K562 (cell line): ENCODE measurements around the gene TTC9B. TPM values are rescaled to one million over a fixed set of nuclear protein-coding genes. Genes with fewer than 3 reads are reported as not detected.

Source experiments
- ATAC-seq: fragments of 200-7000 bp; cut with Tn5 transposase; 3 replicates; pipeline ENCODE4 v1.9.1; 2020; ENCODE audit warnings: moderate library complexity
- BruUV-seq: library from RNA; stranded (reverse); fragments of 400-500 nt; replicated peaks from 2 replicates; lab custom pipeline; 2021; lab: Mats Ljungman, UMichigan
- CTCF ChIA-PET: fragments of 300-600 bp; formaldehyde crosslinking; extraction: SDS; loops from one replicate; lab custom pipeline; 2021; ENCODE audit warnings: low intra/inter-chr PET ratio; lab: Yijun Ruan, JAX
- POLR2A ChIA-PET: fragments of 300-600, 350-650 bp; sonication (Branson Sonifier 250); formaldehyde crosslinking; extraction: SDS; loops from one replicate; lab custom pipeline; 2021; ENCODE audit warnings: antibody characterized with exemption, inconsistent platforms; lab: Yijun Ruan, JAX
- DNase-seq, 4 experiments: peaks; one replicate each; pipeline versions ENCODE4 v3.0.0 to v3.0.0-alpha.2; 2011 to 2018; ENCODE audit warnings: low spot score in 3 of 4, mixed read lengths in 3 of 4; ENCODE audit errors: extremely low read depth in 1 of 4
- FAIRE-seq: peaks from 2 replicates; lab custom pipeline; 2011; peaks lifted over from hg19 to GRCh38; lab: Jason Lieb, UNC
- H2AFZ ChIP-seq: 2 replicates; pipeline ENCODE4 v1.6.0; 2011; ENCODE audit warnings: low read depth, low read length, control low read depth, inconsistent platforms
- H3K27ac ChIP-seq: fragments of 200-600 bp; 3 replicates; pipeline ENCODE4 v1.8.0; 2011; ENCODE audit warnings: low read depth, mild to moderate bottlenecking, control low read depth, inconsistent platforms, low read length, moderate library complexity, mixed read lengths; ENCODE audit errors: extremely low read depth
- H3K27me3 ChIP-seq, 2 experiments: fragments of 300-600 bp in 1 of 2; 2 replicates in 1 of 2; 3 replicates in 1 of 2; pipeline versions ENCODE4 v1.6.0 to v1.8.0; 2011; ENCODE audit warnings: inconsistent platforms in 2 of 2, low read length in 2 of 2, mild to moderate bottlenecking in 1 of 2, mixed read lengths in 1 of 2, moderate library complexity in 1 of 2; ENCODE audit not compliant: control insufficient read depth in 2 of 2, insufficient read depth in 2 of 2
- H3K36me3 ChIP-seq: fragments of 300-600 bp; 3 replicates; pipeline ENCODE4 v1.8.0; 2011; ENCODE audit warnings: mild to moderate bottlenecking, low read length, inconsistent platforms; ENCODE audit not compliant: control insufficient read depth, insufficient read depth
- H3K4me1 ChIP-seq, 2 experiments: fragments of 200-600 bp in 1 of 2; replicated peaks in 1 of 2; 2 replicates in 1 of 2; 3 replicates in 1 of 2; pipeline versions ENCODE4 v1.5.1 to v1.8.0; 2011; ENCODE audit warnings: inconsistent platforms in 2 of 2, low read length in 2 of 2, mild to moderate bottlenecking in 1 of 2, mixed read lengths in 1 of 2, moderate library complexity in 1 of 2; ENCODE audit not compliant: control insufficient read depth in 2 of 2, insufficient read depth in 2 of 2
- H3K4me2 ChIP-seq: 2 replicates; pipeline ENCODE4 v1.6.1; 2011; ENCODE audit warnings: low read length, control low read depth, inconsistent platforms, mixed read lengths; ENCODE audit not compliant: insufficient read depth
- H3K4me3 ChIP-seq: fragments of 200-600 bp; sonication (generic), shearing (Covaris generic); 2 replicates; pipeline ENCODE4 v1.5.1; 2016; ENCODE audit warnings: control low read depth, inconsistent platforms
- H3K79me2 ChIP-seq: fragments of 200-600 bp; 3 replicates; pipeline ENCODE4 v1.8.0; 2011; ENCODE audit warnings: low read length, inconsistent platforms; ENCODE audit not compliant: control insufficient read depth, insufficient read depth
- H3K9ac ChIP-seq, 2 experiments: 2 replicates each; pipeline versions ENCODE4 v1.6.0 to v1.6.1; 2011; ENCODE audit warnings: low read depth in 2 of 2, low read length in 2 of 2, control low read depth in 1 of 2, inconsistent platforms in 1 of 2, mild to moderate bottlenecking in 1 of 2, mixed read lengths in 1 of 2; ENCODE audit not compliant: insufficient read depth in 1 of 2
- H3K9me1 ChIP-seq: one replicate; pipeline ENCODE4 v1.6.0; 2011; ENCODE audit warnings: inconsistent platforms, mild to moderate bottlenecking, low read length, moderate library complexity; ENCODE audit not compliant: control insufficient read depth, insufficient read depth
- H3K9me3 ChIP-seq: replicated peaks from 2 replicates; pipeline ENCODE4 v1.5.1; 2011; ENCODE audit warnings: low read depth, low read length, inconsistent platforms; ENCODE audit not compliant: control insufficient read depth, insufficient read depth
- H4K20me1 ChIP-seq: replicated peaks from 2 replicates; pipeline ENCODE4 v1.6.1; 2011; ENCODE audit warnings: low read length, inconsistent platforms, mixed read lengths; ENCODE audit not compliant: control insufficient read depth, insufficient read depth
- CAMTA2 ChIP-seq: fragments of 250-450 bp; sonication (Bioruptor Pico); conservative IDR thresholded peaks from 2 replicates; pipeline ENCODE4 v1.5.1; 2022
- CBFA2T2 ChIP-seq: fragments of 450-650 bp; conservative IDR thresholded peaks from 2 replicates; pipeline ENCODE4 v1.6.1; 2017; ENCODE audit warnings: mild to moderate bottlenecking
- CREB3L1 ChIP-seq: fragments of 450-650 bp; IDR thresholded peaks from 2 replicates; pipeline ENCODE4 v1.6.1; 2014; ENCODE audit warnings: low read depth, mild to moderate bottlenecking, moderate library complexity, borderline replicate concordance
- HIVEP1 ChIP-seq: fragments of 250-450 bp; sonication (Bioruptor Pico); IDR thresholded peaks from 2 replicates; pipeline ENCODE4 v1.4.0; 2020; ENCODE audit warnings: mild to moderate bottlenecking
- MBD1 ChIP-seq: fragments of 250-450 bp; sonication (Bioruptor Pico); IDR thresholded peaks from 2 replicates; pipeline ENCODE4 v1.8.0; 2022; ENCODE audit warnings: inconsistent platforms
- MCM7 ChIP-seq, 2 experiments: fragments of 450-650 bp; IDR thresholded peaks; 2 replicates each; pipeline ENCODE4 v1.6.1; 2016 to 2018
- MTA1 ChIP-seq: fragments of 450-650 bp; IDR thresholded peaks from 2 replicates; pipeline ENCODE4 v1.6.1; 2017; ENCODE audit warnings: borderline replicate concordance
- NR3C1 ChIP-seq: sonication (generic); formaldehyde crosslinking; IDR thresholded peaks from 2 replicates; pipeline ENCODE4 v1.8.1; 2022; ENCODE audit warnings: missing genetic modification reagents
- PHF20 ChIP-seq: fragments of 450-650 bp; IDR thresholded peaks from 2 replicates; pipeline ENCODE4 v1.6.1; 2018; ENCODE audit not compliant: partially characterized antibody
- POLR3A ChIP-seq: IDR thresholded peaks from 2 replicates; pipeline ENCODE4 v1.6.1; 2011; ENCODE audit warnings: borderline replicate concordance, mild to moderate bottlenecking, moderate library complexity; ENCODE audit not compliant: insufficient read length, insufficient read depth; ENCODE audit errors: extremely low read depth
- PTBP1 ChIP-seq: fragments of 200-400 bp; formaldehyde crosslinking; IDR thresholded peaks from 2 replicates; pipeline ENCODE4 v1.6.1; 2017; ENCODE audit warnings: low read depth, low read length
- RAD21 ChIP-seq, 2 experiments: fragments of 250-450 bp in 1 of 2; fragments of 450-650 bp in 1 of 2; sonication (Bioruptor Pico) in 1 of 2; formaldehyde crosslinking in 1 of 2; IDR thresholded peaks in 1 of 2; conservative IDR thresholded peaks in 1 of 2; 2 replicates each; pipeline versions ENCODE4 v1.4.0 to v1.8.0; 2020 to 2022; ENCODE audit warnings: mild to moderate bottlenecking in 2 of 2, moderate library complexity in 1 of 2
- RBM22 ChIP-seq: fragments of 200-400 bp; formaldehyde crosslinking; IDR thresholded peaks from 2 replicates; pipeline ENCODE4 v1.6.1; 2018; ENCODE audit warnings: low read length, low read depth; ENCODE audit not compliant: poor library complexity, severe bottlenecking
- TBP ChIP-seq: optimal IDR thresholded peaks from 2 replicates; pipeline ENCODE3; 2011; ENCODE audit warnings: low read depth, low read length, improper control_type of control experiment
- TGIF2 ChIP-seq: sonication (generic); formaldehyde crosslinking; IDR thresholded peaks from 2 replicates; pipeline ENCODE4 v1.8.1; 2022; ENCODE audit warnings: mild to moderate bottlenecking, missing genetic modification reagents, moderate library complexity
- ZFP1 ChIP-seq: fragments of 450-650 bp; formaldehyde crosslinking; IDR thresholded peaks from 2 replicates; pipeline ENCODE4 v1.4.0; 2020; ENCODE audit warnings: mild to moderate bottlenecking, mixed read lengths
- ZNF277 ChIP-seq: fragments of 250-450 bp; sonication (Bioruptor Pico); IDR thresholded peaks from 2 replicates; pipeline ENCODE4 v1.8.0; 2022; ENCODE audit warnings: inconsistent platforms, mild to moderate bottlenecking, moderate library complexity, borderline replicate concordance
- ZSCAN32 ChIP-seq: fragments of 450-650 bp; formaldehyde crosslinking; IDR thresholded peaks from 2 replicates; pipeline ENCODE4 v1.4.0; 2020; ENCODE audit warnings: mild to moderate bottlenecking, moderate library complexity
- WGBS: fragments of 100-300 bp; shearing (Covaris generic); methylation state at CpG from one replicate; pipeline ENCODE4 v1.1.6; 2016; ENCODE audit warnings: low coverage, mixed read lengths; ENCODE audit not compliant: insufficient coverage; ENCODE audit errors: missing lambda C conversion rate; 5-methylcytosine and 5-hydroxymethylcytosine counted together
- in situ Hi-C: fragments of 300-500 bp; cut with MboI; formaldehyde crosslinking; loops from 4 replicates; pipeline ENCODE4 v1.15.0; 2018; ENCODE audit warnings: inconsistent platforms, mixed read lengths
- intact Hi-C: fragments of 100-400 bp; cut with micrococcal nuclease; formaldehyde crosslinking; loops from 2 replicates; pipeline ENCODE4 v1.14.2; 2022
- polyA plus RNA-seq, 8 experiments: library from polyadenylated mRNA; depleted of rRNA in 4 of 8; stranded (reverse) in 5 of 8; unstranded in 3 of 8; fragments of >200 nt; fragmentation: Nextera tagmentation in 2 of 8; fragmentation: Illumina TruSeq in 1 of 8; extraction: Ambion mirVana in 2 of 8; extraction: Trizol in 1 of 8; gene quantifications; 2 replicates each; pipeline versions ENCODE4 v1.2.1 to v1.2.3, GENCODE V29; 2011 to 2014; ENCODE audit warnings: inconsistent platforms in 1 of 8, missing spikeins in 1 of 8
- total RNA-seq, 7 experiments: library from RNA; depleted of rRNA in 6 of 7; stranded (reverse); fragments of >200 nt in 6 of 7; fragmentation: Illumina TruSeq in 2 of 7; extraction: Trizol in 2 of 7; gene quantifications; 2 replicates each; pipeline versions ENCODE4 v1.2.1 to v1.2.3, GENCODE V29; 2011 to 2021; ENCODE audit warnings: low replicate concordance in 1 of 7

TTC9B gene
- total and polyA plus RNA-seq, 9 of the 15 experiments (the other 6 are each of a cell fraction or from before 2014, with no cell fraction given) = 0.06 to 0.14 TPM; not detected in 7

GRCh38 chr19:40228863-40229262 lies 10.7 kb upstream of the TTC9B start (continued):
- TF ChIP-seq PTBP1 (no peak), RAD21 (CRISPR knock-in tag; conservative IDR thresholded peaks at IDR 0.05 in 1 of 2, IDR thresholded peaks at IDR 0.05 in 1 of 2) (no peak)
- TF ChIP-seq, all 486 proteins: peak for 0

- ATAC-seq (no peak), FAIRE-seq (no peak), DNase-seq (no peak)
- Histone ChIP-seq H4K20me1 (no peaks in the 10 kb centered on the region), H3K9ac (no peak overlapping the region), H3K4me3 (no peak overlapping the region), H3K9me3 (no peaks in the 10 kb centered on the region), H3K4me1 (peaks cover 25 to 47% of the 10 kb centered on the region in 2 experiments), H3K79me2 (no peaks in the 10 kb centered on the region), H3K27me3 (no peaks in the 10 kb centered on the region), H3K27ac (no peak overlapping the region), H2AFZ (no peak overlapping the region), H3K36me3 (peaks cover 9% of the 10 kb centered on the region; the same call in 1 of the 3 replicates), H3K4me2 (no peak overlapping the region), H3K9me1 (no peaks in the 10 kb centered on the region)
- no TSS peak for BruUV-seq
- CTCF ChIA-PET = no interaction called here
- intact Hi-C loops = no loop called here
- 50% methylated on average over 10 of the region's 10 CpGs for WGBS
- POLR2A ChIA-PET = interaction anchor here (0.6 to 0.7 kb wide), 2 partner anchors 94 to 1125 kb away, joined by 3 read pairs; no protein-coding TSS in a partner anchor
- in situ Hi-C loops = no loop called here
- TF ChIP-seq PHF20 (no peak), RBM22 (no peak), MBD1 (no peak), TBP (no peak), ZFP1 (CRISPR knock-in tag) (no peak), TGIF2 (no peak), CBFA2T2 (no peak), CREB3L1 (no peak), MCM7 (IDR thresholded peaks at IDR 0.05) (no peak), CAMTA2 (CRISPR knock-in tag) (no peak), MTA1 (no peak), ZNF277 (CRISPR knock-in tag) (no peak), POLR3A (no peak), ZSCAN32 (no peak), NR3C1 (CRISPR knock-in tag) (no peak), HIVEP1 (no peak)
These were observed 10.2 kb upstream of the TTC9B start for GRCh38 chr19:40228346-40228745.
